A673 (cell line): Measurements from ENCODE around the gene AJAP1. TPM values are rescaled to one million over a fixed set of nuclear protein-coding genes. Genes with fewer than 3 reads are reported as not detected.

ENCODE experiments used
- BruUV-seq: library from RNA; stranded (reverse); fragments of 400-500 nt; replicated peaks from 2 replicates; lab custom pipeline; 2021; lab: Mats Ljungman, UMichigan
- CTCF ChIA-PET: fragments of 300-600 bp; sonication (Branson Sonifier 250); formaldehyde crosslinking; loops from one replicate; lab custom pipeline; 2022; ENCODE audit warnings: antibody characterized with exemption; lab: Charles Lee
- POLR2A ChIA-PET: fragments of 300-600 bp; sonication (Branson Sonifier 250); formaldehyde crosslinking; loops from one replicate; lab custom pipeline; 2022; ENCODE audit warnings: antibody characterized with exemption; ENCODE audit not compliant: low non-redundant PET; lab: Charles Lee
- DNase-seq: peaks from one replicate; pipeline ENCODE4 v3.0.0-alpha.2; 2015; ENCODE audit warnings: low spot score
- H3K27ac ChIP-seq: fragments of 200-600 bp; sonication (generic); 2 replicates; pipeline ENCODE4 v1.5.1; 2016; ENCODE audit warnings: mixed run types, low read depth, mild to moderate bottlenecking, mixed read lengths, antibody characterized with exemption, low read length; ENCODE audit not compliant: poor library complexity, severe bottlenecking
- H3K27me3 ChIP-seq: fragments of 200-600 bp; sonication (generic); replicated peaks from 2 replicates; pipeline ENCODE4 v1.6.1; 2017; ENCODE audit warnings: mixed run types, low read depth, mild to moderate bottlenecking, mixed read lengths, antibody characterized with exemption, low read length; ENCODE audit not compliant: insufficient read depth, poor library complexity
- H3K36me3 ChIP-seq: fragments of 200-600 bp; sonication (generic); 2 replicates; pipeline ENCODE4 v1.6.1; 2016; ENCODE audit warnings: mixed run types, mild to moderate bottlenecking, mixed read lengths, antibody characterized with exemption, low read length; ENCODE audit not compliant: insufficient read depth, poor library complexity, severe bottlenecking
- H3K4me1 ChIP-seq: fragments of 200-600 bp; sonication (generic); 2 replicates; pipeline ENCODE4 v1.6.1; 2017; ENCODE audit warnings: mixed run types, mild to moderate bottlenecking, mixed read lengths, antibody characterized with exemption, low read length; ENCODE audit not compliant: insufficient read depth, poor library complexity, severe bottlenecking
- H3K4me3 ChIP-seq: fragments of 200-600 bp; sonication (generic); 2 replicates; pipeline ENCODE4 v1.5.1; 2016; ENCODE audit warnings: low read depth, mixed run types, mild to moderate bottlenecking, mixed read lengths, low read length; ENCODE audit not compliant: poor library complexity, severe bottlenecking
- H3K9me3 ChIP-seq: fragments of 200-600 bp; sonication (generic); 2 replicates; pipeline ENCODE4 v1.6.1; 2016; ENCODE audit warnings: mixed run types, low read depth, mild to moderate bottlenecking, mixed read lengths, antibody characterized with exemption, low read length; ENCODE audit not compliant: poor library complexity, severe bottlenecking
- EZH2 ChIP-seq: fragments of 200-600 bp; sonication (generic); IDR thresholded peaks from 2 replicates; pipeline ENCODE4 v1.6.1; 2017; ENCODE audit warnings: borderline replicate concordance, low read depth, mild to moderate bottlenecking, mixed read lengths, antibody characterized with exemption, low read length; ENCODE audit not compliant: poor library complexity, severe bottlenecking
- intact Hi-C: fragments of 100-400 bp; cut with micrococcal nuclease; formaldehyde crosslinking; loops from one replicate; pipeline ENCODE4 v1.10.0; 2022; ENCODE audit not compliant: unreplicated experiment
- total RNA-seq: library from RNA; stranded (reverse); gene quantifications from 2 replicates; pipeline ENCODE4 v1.2.3, GENCODE V29; 2021
- TF ChIP-seq, protein P1 (sequence below): fragments of 300-800, 200-600 bp; sonication (generic); conservative IDR thresholded peaks from 2 replicates; pipeline ENCODE4 v1.5.1; 2017; ENCODE audit warnings: low read depth, mild to moderate bottlenecking, antibody characterized with exemption, low read length, moderate library complexity, mixed read lengths

Gene AJAP1
- total RNA-seq, 1 experiment from 2014 or later = not detected

DNA sequence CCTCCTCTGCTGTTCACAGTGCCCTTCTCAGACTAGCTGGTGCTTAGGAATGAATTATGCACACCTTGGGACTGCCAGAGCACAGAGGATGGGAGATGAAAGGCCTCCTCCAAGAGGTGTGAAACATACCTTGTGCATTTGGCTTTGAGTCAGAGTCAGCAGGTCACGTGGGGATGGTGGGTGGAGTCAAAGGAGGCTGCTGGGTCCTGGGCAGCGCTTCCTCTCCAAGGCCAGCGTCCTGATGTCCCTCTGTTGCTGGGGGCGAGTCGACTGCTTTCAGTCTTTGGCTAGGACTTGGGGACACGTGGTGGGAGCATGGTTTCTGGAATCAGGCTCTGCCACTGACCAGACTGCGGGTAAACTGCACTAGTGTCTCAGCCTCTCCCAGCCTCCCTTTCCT lies 91.2 kb downstream of the AJAP1 start:
- TF ChIP-seq, protein P1, sequence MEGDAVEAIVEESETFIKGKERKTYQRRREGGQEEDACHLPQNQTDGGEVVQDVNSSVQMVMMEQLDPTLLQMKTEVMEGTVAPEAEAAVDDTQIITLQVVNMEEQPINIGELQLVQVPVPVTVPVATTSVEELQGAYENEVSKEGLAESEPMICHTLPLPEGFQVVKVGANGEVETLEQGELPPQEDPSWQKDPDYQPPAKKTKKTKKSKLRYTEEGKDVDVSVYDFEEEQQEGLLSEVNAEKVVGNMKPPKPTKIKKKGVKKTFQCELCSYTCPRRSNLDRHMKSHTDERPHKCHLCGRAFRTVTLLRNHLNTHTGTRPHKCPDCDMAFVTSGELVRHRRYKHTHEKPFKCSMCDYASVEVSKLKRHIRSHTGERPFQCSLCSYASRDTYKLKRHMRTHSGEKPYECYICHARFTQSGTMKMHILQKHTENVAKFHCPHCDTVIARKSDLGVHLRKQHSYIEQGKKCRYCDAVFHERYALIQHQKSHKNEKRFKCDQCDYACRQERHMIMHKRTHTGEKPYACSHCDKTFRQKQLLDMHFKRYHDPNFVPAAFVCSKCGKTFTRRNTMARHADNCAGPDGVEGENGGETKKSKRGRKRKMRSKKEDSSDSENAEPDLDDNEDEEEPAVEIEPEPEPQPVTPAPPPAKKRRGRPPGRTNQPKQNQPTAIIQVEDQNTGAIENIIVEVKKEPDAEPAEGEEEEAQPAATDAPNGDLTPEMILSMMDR = no peak
- no peak for TF ChIP-seq EZH2
- intact Hi-C loops = no loop called here
- Histone ChIP-seq H3K4me3 (no peak overlapping the region), H3K27ac (no peak overlapping the region), H3K4me1 (no peaks in the 10 kb centered on the region), H3K36me3 (no peaks in the 10 kb centered on the region), H3K27me3 (no peaks in the 10 kb centered on the region), H3K9me3 (peaks cover 6% of the 10 kb centered on the region)
- CTCF ChIA-PET = no interaction called here
- POLR2A ChIA-PET = no interaction called here
- DNase-seq = no peak
- no TSS peak for BruUV-seq

DNA sequence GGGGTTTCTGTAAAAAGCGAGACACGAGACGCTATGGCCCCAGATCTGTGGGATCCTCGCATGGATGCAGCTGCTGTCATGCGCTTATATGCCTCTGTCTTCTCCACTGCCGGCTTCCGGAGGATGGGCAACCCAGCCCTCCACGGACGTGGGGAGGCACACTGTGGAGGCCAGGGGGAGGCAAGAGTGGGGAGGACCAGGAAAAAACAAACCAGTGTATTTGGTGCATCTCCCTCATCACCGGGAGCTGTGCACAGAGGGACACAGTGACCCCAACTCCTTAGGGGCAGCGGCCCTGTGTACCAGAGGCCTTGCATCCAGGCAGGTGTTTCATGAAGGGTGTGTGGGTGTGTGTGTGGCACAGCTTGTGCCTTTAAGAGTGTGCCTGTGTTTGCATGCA lies 95.0 kb downstream of the AJAP1 start:
- no peak overlapping the region for H3K4me3 ChIP-seq
- H3K27ac ChIP-seq = no peak overlapping the region
- CTCF ChIA-PET = no interaction called here
- H3K36me3 ChIP-seq = no peaks in the 10 kb centered on the region
- DNase-seq = no peak
- no peaks in the 10 kb centered on the region for H3K4me1 ChIP-seq
- no peaks in the 10 kb centered on the region for H3K27me3 ChIP-seq
- intact Hi-C loops = no loop called here
- TF ChIP-seq, protein P1 = no peak
- no peak for TF ChIP-seq EZH2
- POLR2A ChIA-PET = no interaction called here
- no TSS peak for BruUV-seq
- peaks cover 6% of the 10 kb centered on the region for H3K9me3 ChIP-seq

DNA sequence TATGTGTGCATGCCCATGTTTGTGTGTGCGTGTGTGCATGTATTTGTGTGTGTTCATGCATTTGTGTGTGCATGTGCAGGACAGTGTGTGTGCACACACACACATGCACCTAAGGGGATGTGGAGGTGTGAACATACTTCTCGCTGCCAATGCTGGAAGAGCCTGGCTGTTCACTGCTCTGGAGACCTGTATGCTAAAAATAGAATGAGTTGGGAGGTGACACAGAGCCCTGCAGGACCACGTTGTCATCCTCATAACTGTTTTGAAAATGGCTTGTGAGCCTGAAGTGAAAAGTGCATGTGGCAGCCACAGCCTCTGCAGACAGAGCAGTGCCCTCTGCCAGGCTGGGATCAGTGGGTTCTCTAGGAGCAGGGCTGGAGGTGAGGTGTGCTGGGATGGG lies 95.8 kb downstream of the AJAP1 start:
- no peak overlapping the region for H3K4me3 ChIP-seq
- no peak for DNase-seq
- no peak for TF ChIP-seq EZH2
- TF ChIP-seq, protein P1 = no peak
- BruUV-seq = no TSS peak
- peaks cover 6% of the 10 kb centered on the region for H3K9me3 ChIP-seq
- CTCF ChIA-PET = no interaction called here
- H3K27ac ChIP-seq = no peak overlapping the region
- intact Hi-C loops = no loop called here
- POLR2A ChIA-PET = no interaction called here
- no peaks in the 10 kb centered on the region for H3K36me3 ChIP-seq
- no peaks in the 10 kb centered on the region for H3K27me3 ChIP-seq
- no peaks in the 10 kb centered on the region for H3K4me1 ChIP-seq
